Islet precursor cell (in vitro differentiated cells): ENCODE results near the gene TRIM69.

Experiments used
- DNase-seq: peaks from one replicate; pipeline ENCODE4 v3.0.0-alpha.2; 2018

TRIM69 gene

DNA sequence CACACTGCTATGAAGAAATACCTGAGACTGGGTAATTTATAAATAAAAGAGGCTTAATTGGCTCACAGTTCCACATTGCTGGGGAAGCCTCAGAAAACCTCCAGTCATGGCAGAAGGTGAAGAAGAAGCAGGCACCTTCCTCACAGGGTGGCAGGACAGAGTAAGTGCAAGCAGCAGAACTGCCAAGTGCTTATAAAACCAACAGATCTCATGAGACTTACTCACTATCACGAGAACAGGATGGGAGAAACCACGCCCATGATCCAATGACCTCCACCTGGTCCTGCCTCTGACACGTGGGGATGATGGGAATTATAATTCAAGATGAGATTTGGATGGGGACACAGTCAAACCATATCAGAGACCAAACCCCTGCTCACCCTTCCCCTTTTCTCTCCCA lies 75.0 kb downstream of the TRIM69 start:
- no peak for DNase-seq

DNA sequence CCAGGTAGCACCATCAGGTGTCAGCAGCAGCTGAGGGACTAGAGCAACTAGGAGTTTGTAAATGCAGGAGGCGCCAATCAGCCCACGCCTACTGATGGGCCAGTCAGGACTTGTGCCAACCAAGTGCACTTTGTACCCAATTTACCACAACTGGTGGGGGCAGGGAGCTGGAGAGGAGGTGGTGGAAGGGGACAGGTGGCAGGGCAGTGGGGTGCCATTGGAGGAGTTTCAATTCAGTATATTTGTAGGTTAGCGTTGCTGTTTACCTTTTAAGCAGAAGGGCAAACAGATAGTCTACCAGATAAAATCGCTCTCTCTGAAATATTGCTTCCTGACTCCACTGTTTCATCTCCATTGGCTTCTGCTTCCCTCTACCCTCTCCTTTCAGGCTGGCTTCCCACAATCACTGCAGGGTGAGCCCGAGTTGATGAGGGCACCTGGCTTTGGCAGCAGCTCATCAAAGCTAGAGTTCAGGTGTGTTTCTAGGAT lies 75.7 kb downstream of the TRIM69 start:
- DNase-seq: no peak

DNA sequence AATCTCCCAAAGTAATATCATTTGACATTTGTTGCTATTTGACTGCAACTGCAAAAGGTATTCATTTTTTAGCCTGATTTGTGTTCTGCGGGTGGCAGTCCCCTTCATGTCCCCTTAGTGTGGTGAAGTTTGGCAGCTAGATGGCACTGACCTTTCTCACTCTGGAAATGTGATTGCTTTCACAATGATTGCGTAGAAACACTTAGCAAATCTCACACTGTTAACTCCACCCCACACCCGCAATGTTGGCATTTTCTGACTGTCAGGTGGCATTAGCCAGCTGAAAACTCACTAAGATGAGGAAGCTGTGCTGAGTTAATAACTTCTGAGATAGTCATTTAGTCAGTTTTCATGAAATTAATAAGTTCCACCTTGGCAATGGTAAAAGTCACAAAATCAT lies 76.9 kb downstream of the TRIM69 start:
- DNase-seq: no peak
